Measurements from ENCODE around the gene CCDC15. TPM values are rescaled to one million over a fixed set of nuclear protein-coding genes. Genes with fewer than 3 reads are reported as not detected.

The CCDC15 gene
- total and polyA plus RNA-seq, 2 experiments from 2014 or later, result 1.1 to 2.3 TPM

GRCh38 chr11:124970925-124971324 lies 16.9 kb downstream of the CCDC15 start:
- Histone ChIP-seq H3K4me3 (no peak overlapping the region), H4K20me1 (ENCODE audit: insufficient read depth, poor library complexity, severe bottlenecking) (no peaks in the 10 kb centered on the region), H3K79me2 (no peaks in the 10 kb centered on the region), H2AFZ (no peak overlapping the region), H3K4me2 (no peak overlapping the region), H3K27ac (no peak overlapping the region), H3K9me3 (ENCODE audit: low read depth) (no peaks in the 10 kb centered on the region), H3K36me3 (replicated peaks; ENCODE audit: insufficient read depth, low read depth) (no peaks in the 10 kb centered on the region), H3K9me2 (replicated peaks; ENCODE audit: insufficient read depth) (no peaks in the 10 kb centered on the region), H3K27me3 (no peaks in the 10 kb centered on the region), H3K4me1 (ENCODE audit: insufficient read depth) (no peaks in the 10 kb centered on the region)
- TF ChIP-seq EZH2phosphoT487 (IDR thresholded peaks at IDR 0.05; ENCODE audit: low read depth, severe bottlenecking, unreplicated experiment), result no peak
- peak; percentile 3 for TF ChIP-seq CTCF (IDR thresholded peaks at IDR 0.05; ENCODE audit: poor library complexity)
- peak; percentile 20 for DNase-seq (ENCODE audit: low spot score)
- WGBS (ENCODE audit: low lambda C conversion rate, missing lambda C conversion rate), result 84% methylated on average over 2 of the region's 2 CpGs

- no peaks in the 10 kb centered on the region for H3K4me1 ChIP-seq (ENCODE audit: insufficient read depth)
- no peaks in the 10 kb centered on the region for H3K36me3 ChIP-seq (replicated peaks; ENCODE audit: insufficient read depth, low read depth)
- no peaks in the 10 kb centered on the region for H3K27me3 ChIP-seq
- DNase-seq (ENCODE audit: low spot score), result no peak
- H3K4me2 ChIP-seq, result no peak overlapping the region
- H3K4me3 ChIP-seq, result no peak overlapping the region
- no peaks in the 10 kb centered on the region for H3K9me3 ChIP-seq (ENCODE audit: low read depth)
- no peaks in the 10 kb centered on the region for H4K20me1 ChIP-seq (ENCODE audit: insufficient read depth, poor library complexity, severe bottlenecking)
- no peak overlapping the region for H2AFZ ChIP-seq
- H3K27ac ChIP-seq, result no peak overlapping the region
- 89% methylated on average over 2 of the region's 2 CpGs for WGBS (ENCODE audit: low lambda C conversion rate, missing lambda C conversion rate)
- no peak for TF ChIP-seq EZH2 (IDR thresholded peaks at IDR 0.05; ENCODE audit: borderline replicate concordance)
- no peak for TF ChIP-seq EZH2phosphoT487 (IDR thresholded peaks at IDR 0.05; ENCODE audit: low read depth, severe bottlenecking, unreplicated experiment)
- H3K79me2 ChIP-seq, result no peaks in the 10 kb centered on the region
- no peaks in the 10 kb centered on the region for H3K9me2 ChIP-seq (replicated peaks; ENCODE audit: insufficient read depth)
These were observed 17.8 kb downstream of the CCDC15 start for GRCh38 chr11:124971810-124972209.

GRCh38 chr11:124976531-124976930 lies 22.5 kb downstream of the CCDC15 start:
- H3K4me3 ChIP-seq, result no peak overlapping the region
- no peaks in the 10 kb centered on the region for H4K20me1 ChIP-seq (ENCODE audit: insufficient read depth, poor library complexity, severe bottlenecking)
- H3K27ac ChIP-seq, result no peak overlapping the region
- DNase-seq (ENCODE audit: low spot score), result no peak
- H3K36me3 ChIP-seq (replicated peaks; ENCODE audit: insufficient read depth, low read depth), result no peaks in the 10 kb centered on the region
- H3K9me2 ChIP-seq (replicated peaks; ENCODE audit: insufficient read depth), result no peaks in the 10 kb centered on the region
- no peak overlapping the region for H2AFZ ChIP-seq
- no peaks in the 10 kb centered on the region for H3K27me3 ChIP-seq
- H3K9me3 ChIP-seq (ENCODE audit: low read depth), result no peaks in the 10 kb centered on the region
- 90% methylated on average over 3 of the region's 3 CpGs for WGBS (ENCODE audit: low lambda C conversion rate, missing lambda C conversion rate)
- no peak for TF ChIP-seq EZH2phosphoT487 (IDR thresholded peaks at IDR 0.05; ENCODE audit: low read depth, severe bottlenecking, unreplicated experiment)
- no peak for TF ChIP-seq EZH2 (IDR thresholded peaks at IDR 0.05; ENCODE audit: borderline replicate concordance)
- TF ChIP-seq CTCF (IDR thresholded peaks at IDR 0.05; ENCODE audit: poor library complexity), result no peak
- no peaks in the 10 kb centered on the region for H3K79me2 ChIP-seq
- no peak overlapping the region for H3K4me2 ChIP-seq
- H3K4me1 ChIP-seq (ENCODE audit: insufficient read depth), result no peaks in the 10 kb centered on the region

GRCh38 chr11:124977006-124977405 lies 23.0 kb downstream of the CCDC15 start:
- Histone ChIP-seq H3K27ac (no peak overlapping the region), H3K4me2 (no peak overlapping the region), H3K9me3 (ENCODE audit: low read depth) (no peaks in the 10 kb centered on the region), H3K9me2 (replicated peaks; ENCODE audit: insufficient read depth) (no peaks in the 10 kb centered on the region), H4K20me1 (ENCODE audit: insufficient read depth, poor library complexity, severe bottlenecking) (no peaks in the 10 kb centered on the region), H3K4me3 (no peak overlapping the region), H3K36me3 (replicated peaks; ENCODE audit: insufficient read depth, low read depth) (no peaks in the 10 kb centered on the region), H3K79me2 (no peaks in the 10 kb centered on the region), H2AFZ (no peak overlapping the region), H3K27me3 (no peaks in the 10 kb centered on the region), H3K4me1 (ENCODE audit: insufficient read depth) (no peaks in the 10 kb centered on the region)
- TF ChIP-seq EZH2 (IDR thresholded peaks at IDR 0.05; ENCODE audit: borderline replicate concordance), result no peak
- no peak for TF ChIP-seq EZH2phosphoT487 (IDR thresholded peaks at IDR 0.05; ENCODE audit: low read depth, severe bottlenecking, unreplicated experiment)
- TF ChIP-seq CTCF (IDR thresholded peaks at IDR 0.05; ENCODE audit: poor library complexity), result no peak
- WGBS (ENCODE audit: low lambda C conversion rate, missing lambda C conversion rate), result 95% methylated on average over 2 of the region's 2 CpGs
- no peak for DNase-seq (ENCODE audit: low spot score)
